HG03378 (cell line): Measurements from ENCODE around the gene SRPK2.
"Not testable (repeated sequence)": the region's sequence is repeated elsewhere in the genome, so short reads cannot be mapped to it uniquely, and the experiment has no call there.

Experiments
- ATAC-seq: cut with Tn5 transposase; IDR thresholded peaks from one replicate; pipeline ENCODE4 v1.9.1; 2021; ENCODE audit warnings: mild to moderate bottlenecking, moderate library complexity; ENCODE audit not compliant: unreplicated experiment

SRPK2 gene

DNA sequence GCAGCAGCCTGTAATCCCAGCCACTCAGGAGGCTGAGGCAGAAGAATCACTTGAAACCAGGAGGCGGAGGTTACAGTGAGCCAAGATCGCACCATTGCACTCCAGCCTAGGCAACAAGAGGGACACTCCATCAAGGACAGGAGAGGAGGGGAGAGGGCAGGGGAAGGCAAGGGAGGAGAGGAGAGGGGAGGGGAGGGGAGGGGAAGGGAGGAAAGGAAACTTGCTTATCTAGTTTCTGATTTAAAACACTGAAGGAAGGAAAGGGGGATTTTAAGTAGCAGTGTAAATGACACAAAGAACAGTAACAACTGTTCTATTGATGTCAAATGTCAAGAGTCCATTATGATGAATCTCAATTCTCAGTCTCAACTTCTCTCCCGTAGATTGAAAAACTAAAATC, 43.7 kb downstream of the SRPK2 start:
- no peak for ATAC-seq

DNA sequence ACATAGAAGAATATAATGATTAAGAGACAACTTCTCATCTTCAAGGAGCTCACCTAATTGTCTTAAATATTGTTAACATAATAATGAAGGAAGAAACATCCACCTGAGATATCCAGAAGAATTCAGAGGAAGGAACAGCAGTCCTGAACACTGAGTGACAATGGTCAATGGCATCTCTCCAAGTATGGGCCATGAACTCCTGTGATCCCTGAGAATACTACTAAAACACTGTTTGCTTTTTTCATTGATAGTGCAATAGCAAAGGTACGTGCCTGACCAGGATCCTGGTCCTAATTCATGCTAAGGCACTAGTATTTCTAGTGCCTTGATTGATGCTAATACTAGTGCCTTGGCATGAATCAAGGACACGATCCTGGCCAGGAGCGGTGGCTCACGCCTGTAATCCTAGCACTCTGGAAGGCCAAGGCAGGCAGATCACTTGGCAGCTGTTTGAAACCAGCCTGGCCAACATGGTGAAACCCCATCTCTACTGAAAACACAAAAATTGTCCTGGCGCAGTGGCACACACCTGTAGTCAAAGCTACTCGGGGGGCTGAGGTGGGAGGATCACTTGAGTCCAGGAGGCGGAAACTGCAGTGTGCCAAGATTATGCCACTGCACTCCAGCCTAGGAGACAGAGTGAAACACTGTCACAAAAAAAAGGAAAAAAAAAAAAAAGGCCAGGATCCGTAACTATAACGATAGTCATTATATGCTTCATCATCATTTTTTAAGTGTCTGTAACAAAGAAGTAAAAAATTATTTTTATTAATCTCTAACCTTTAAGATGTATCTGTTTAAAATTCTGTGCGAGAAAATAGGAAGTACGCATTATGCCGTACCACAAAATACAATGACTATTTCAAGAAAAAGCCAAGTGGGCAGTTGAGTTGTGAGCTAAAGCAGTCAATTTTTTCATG, 49.1 kb downstream of the SRPK2 start:
- ATAC-seq: no peak

DNA sequence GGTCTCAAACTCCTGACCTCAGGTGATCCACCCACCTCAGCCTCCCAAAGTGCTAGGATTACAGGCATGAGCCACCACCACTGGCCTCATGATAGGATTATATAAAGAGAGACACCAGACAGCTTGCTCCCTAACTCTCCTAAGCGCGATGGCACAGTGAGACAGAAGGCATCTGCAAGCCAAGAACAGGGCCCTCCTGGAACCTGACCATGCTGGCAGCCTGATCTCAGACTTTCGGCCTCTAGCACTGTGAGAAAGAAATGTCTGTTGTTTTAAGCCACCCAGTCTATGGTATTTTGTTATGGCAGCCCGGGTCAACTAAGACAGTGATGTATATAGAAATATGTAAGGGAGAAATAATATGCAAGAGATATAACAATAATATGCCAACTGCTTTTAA, 51.2 kb downstream of the SRPK2 start:
- no peak for ATAC-seq

DNA sequence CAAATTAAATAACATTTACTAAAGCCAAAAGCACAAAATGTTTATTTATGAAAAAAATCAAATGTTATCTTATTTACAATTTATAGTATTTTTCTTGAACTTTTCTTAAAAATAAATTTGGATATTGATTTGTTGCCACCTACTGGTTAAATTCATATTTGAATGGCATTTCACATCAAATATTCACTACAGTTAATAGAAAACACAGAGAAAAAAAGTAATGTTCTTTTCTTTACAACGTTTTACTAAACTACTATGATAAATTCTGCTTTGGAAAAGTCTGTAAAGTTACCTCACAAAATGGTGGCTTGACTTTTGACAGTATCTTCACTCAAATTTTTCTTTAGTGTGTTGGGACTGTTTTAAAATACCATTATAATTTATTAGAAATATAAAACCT, 52.7 kb downstream of the SRPK2 start:
- no peak for ATAC-seq

DNA sequence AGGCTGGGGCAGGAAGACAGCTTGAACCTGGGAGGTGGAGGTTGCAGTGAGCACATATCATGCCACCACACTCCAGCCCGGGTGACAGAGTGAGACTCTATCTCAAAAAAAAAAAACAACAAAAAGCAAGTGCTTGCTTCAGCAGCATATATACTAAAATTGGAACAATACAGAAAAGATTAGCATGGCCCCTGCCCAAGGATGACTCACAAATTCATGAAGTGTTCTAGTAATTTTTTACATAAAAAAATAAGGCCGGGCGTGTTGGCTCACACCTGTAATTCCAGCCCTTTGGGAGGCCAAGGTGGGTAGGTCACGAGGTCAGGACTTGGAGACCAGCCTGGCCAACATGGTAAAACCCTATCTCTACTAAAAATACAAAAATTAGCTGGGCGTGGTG, 56.1 kb downstream of the SRPK2 start:
- ATAC-seq: not testable (repeated sequence)

DNA sequence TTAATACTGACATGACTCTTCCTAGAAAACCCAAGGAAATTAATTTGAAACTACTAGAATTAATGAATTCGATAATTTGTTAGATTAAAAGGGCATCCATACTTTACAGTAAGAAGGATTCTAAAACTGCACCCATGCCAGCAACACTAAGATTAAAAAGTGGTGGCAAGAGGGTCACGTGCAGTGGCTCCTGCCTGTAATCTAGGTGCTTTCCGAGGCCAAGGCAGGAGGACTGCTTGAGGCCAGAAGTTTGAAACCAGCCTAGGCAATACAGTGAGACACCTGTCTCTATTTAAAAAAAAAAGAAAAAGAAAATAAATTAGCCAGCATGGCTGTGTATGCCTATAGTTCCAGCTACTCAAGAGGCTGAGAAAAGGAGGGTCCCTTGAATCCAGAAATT, 58.2 kb downstream of the SRPK2 start:
- ATAC-seq: no peak

DNA sequence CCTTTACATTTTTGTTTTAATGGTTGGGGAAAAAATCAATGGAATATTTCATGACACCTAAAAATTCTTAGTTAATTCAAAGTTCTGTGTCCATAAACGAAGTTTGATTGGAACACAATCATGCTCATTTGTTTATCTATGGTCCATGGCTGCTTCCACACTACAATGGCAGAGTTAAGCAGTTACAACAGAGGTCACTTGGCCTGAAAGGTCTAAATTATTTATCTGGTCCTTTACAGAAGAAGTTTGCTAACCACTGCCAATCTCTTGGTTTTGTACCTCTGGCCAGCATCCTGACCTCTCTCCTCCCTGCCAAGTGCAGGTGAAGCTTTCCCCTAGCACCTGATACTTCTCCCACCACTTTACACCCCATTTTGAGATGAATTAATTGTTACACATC, 61.5 kb downstream of the SRPK2 start:
- no peak for ATAC-seq

DNA sequence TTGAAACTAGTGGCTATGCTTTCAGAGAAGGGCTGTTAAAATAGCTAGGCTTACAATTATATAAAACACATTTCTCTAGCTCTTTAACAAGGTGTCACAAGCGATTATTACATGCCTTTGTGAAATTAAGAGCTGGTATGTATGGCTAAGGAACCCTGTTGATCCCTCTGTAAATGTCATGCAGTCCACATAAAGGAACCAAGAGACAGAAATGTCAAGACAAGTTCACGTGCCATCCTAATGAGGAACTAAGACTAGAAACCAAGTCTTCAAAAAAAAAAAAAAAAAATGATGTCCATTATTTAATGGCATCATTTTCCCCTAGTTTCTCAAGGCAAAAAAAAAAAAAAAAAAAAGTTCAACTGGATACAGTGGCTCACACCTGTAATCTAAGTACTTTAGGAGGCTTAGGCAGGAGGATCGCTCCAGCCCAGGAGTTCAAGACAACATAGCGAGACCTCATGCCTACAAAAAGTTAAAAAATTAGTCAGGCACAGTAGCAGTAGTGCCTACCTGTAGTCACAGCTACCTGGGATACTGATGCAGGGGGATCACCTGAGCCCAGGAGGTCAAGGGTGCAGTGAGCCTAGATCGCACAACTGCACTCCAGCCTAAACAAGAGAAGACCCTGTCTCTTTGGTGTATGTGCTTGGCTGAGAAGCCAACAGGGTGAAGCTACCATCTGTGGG, 63.4 kb downstream of the SRPK2 start:
- ATAC-seq: no peak

DNA sequence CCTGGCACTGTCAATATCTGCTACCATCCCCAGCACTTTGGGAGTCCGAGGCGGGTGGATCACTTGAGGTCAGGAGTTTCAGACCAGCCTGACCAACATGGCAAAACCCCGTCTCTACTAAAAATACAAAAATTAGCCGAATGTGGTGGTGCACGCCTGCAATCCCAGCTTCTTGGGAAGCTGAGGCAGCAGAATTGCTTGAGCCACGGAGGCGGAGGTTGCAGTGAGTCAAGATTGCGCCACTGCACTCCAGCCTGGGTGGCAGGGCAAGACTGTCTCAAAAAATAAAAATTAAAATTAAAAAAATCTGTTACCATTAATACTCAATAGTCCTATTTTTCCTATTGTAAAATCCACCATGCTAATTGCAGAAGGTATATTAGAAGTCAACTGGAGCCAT, 64.1 kb downstream of the SRPK2 start:
- not testable (repeated sequence) for ATAC-seq

DNA sequence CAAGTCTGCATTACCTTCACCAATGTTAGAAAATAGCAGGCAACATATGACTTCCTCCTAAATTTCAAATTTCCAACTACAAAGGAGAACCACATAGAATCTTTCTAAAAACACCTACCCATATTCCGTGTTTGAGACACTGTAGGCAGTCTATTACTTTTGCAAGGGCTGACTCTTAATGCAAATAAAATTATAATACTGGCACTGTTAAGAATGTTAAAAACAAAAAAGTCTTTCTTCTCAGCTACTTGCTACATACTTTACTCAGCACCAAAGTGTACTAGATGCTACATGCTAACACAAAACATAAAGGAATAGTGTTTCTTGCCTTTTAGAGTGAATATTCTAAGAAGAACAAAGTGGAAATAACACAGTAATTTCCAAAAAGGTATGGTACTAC, 65.4 kb downstream of the SRPK2 start:
- no peak for ATAC-seq

DNA sequence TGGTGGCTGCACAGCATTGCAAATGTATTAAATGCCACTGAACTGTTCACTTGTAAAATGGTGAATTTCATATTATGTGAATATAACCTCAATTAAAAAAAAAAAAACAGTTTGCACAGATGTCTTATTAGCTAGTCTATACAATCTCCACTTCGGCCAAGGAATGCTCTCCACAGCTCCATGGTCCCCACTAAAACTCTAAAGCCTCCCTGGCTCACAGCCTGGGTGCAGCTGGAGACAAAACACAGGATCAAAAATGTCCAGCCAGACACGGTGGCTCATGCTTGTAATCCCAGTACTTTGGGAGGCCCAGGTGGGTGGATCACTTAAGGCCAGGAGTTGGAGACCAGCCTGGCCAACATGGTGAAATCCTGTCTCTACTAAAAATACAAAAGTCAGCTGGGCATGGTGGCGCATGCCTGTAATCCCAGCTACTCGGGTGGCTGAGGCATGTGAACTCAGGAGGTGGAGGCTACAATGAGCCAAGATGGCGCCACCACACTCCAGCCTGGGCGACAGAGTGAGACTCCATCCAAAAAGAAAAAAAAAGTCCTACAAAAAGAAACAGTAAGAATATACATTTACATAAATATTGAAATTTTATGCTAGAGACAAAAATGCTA, 66.0 kb downstream of the SRPK2 start:
- ATAC-seq: no peak

DNA sequence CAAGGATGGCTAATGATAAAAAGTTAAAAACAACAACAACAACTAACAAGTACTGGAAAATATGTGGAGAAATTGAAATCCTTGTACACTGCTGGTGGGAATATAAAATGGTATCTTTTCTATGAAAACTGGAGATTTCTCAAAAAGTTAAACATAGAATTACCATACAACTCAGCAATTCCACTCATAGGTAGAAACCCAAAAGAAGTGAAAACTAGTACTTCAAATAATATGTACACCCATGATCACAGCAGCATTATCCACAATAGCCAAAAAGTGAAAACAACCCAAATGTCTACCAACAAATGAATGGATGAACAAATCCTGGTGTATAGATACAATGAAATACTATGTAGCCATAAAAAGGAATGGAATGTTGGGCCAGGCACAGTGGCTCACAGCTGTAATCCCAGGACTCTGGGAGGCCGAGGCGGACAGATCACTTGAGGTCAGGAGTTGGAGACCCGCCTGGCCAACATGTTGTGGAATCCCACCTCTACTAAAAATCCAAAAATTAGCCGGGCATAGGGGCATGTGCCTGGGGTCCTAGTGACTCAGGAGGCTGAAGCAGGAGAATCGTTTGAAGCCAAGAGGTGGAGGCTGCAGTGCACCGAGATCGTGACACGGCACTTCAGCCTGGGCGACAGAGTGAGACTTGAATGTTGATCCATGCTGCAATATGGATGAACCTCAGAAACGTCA, 66.8 kb downstream of the SRPK2 start:
- no peak for ATAC-seq

DNA sequence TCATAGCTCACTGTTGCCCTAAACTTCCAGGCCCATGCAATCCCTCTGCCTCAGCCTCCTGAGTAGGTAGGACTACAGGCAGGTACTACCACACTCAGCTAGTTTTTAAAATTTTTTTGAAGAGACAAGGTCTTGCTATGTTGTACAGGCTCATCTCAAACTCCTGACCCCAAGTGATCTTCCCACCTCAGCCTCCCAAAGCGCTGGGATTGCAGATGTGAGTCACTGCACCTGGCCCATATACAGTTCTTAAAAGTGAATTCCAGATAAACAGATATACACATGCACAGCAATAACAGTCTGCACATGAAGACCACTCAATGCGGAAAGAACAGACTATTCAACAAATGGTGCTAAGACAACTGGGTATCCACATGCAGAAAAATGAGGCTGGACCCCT, 67.8 kb downstream of the SRPK2 start:
- ATAC-seq: no peak

DNA sequence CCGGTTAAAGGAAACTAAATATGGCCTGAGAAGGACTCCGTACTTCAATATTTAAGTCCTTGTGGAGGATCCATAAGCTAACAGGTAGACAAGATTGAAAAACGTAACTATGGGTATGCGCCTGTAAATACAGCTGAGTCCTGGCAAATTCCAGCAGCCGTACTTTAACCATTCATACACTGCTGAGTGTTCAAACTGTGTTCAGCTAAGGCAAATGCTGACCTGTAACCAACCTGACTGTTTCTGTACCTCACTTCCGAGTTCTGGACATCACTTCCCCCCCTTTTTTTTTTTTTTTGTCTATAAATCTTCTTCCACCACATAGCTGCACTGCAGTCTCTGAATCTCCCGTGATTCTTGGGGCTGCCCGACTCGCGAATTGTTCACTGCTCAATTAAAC, 69.1 kb downstream of the SRPK2 start:
- ATAC-seq: no peak

DNA sequence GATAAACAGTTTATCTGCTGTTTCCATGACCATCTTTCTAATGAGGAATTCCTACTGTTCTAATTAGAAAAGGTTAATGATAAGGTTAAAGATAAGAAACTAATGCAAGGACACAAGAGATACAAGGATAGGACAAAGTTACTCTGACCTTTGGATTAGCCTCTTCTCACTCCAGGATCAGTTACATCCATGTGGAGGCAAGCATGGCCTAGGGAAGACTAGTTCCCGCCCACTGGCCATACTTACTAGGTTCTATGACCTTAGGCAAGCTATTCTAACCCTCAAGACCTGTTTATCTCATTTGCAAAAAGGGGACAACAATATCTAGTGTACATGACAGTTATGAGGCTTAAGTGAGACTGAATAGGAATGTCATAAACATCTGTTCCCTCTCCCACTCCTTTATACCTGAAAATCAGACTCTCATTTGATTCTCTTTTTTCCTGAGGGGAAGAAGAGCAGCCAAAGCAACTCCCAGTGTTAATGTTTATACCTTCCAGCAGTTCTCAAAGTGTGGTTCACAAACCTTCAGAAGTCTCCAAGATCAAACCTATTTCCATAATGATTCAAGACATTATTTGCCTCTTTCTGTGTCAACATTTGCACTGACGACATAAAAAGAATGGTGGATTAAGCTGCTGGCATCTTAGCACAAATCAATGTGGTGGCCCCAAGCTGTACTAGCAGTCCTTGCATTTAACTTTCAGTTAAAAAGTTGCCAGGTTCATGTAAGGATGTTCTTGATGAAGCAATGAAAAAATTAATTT, 72.0 kb downstream of the SRPK2 start:
- ATAC-seq: no peak

DNA sequence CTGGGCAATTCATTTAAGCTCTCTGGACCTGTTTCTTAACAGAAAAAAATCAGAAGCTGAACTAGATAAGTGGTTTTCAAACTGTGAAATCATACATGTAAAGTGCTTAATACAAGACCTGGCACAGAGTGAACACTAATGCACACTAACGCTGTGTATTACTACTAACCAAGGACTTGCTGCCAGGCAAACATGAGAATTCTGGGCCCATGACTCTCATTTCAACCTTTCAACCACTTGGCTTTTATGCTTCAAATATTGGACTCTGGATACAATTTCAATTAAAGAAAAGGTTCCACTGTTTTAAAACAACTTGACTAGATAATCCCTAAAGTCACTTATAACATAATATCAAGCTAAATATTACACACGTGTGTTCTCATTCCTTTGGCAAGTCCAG, 73.4 kb downstream of the SRPK2 start:
- no peak for ATAC-seq

DNA sequence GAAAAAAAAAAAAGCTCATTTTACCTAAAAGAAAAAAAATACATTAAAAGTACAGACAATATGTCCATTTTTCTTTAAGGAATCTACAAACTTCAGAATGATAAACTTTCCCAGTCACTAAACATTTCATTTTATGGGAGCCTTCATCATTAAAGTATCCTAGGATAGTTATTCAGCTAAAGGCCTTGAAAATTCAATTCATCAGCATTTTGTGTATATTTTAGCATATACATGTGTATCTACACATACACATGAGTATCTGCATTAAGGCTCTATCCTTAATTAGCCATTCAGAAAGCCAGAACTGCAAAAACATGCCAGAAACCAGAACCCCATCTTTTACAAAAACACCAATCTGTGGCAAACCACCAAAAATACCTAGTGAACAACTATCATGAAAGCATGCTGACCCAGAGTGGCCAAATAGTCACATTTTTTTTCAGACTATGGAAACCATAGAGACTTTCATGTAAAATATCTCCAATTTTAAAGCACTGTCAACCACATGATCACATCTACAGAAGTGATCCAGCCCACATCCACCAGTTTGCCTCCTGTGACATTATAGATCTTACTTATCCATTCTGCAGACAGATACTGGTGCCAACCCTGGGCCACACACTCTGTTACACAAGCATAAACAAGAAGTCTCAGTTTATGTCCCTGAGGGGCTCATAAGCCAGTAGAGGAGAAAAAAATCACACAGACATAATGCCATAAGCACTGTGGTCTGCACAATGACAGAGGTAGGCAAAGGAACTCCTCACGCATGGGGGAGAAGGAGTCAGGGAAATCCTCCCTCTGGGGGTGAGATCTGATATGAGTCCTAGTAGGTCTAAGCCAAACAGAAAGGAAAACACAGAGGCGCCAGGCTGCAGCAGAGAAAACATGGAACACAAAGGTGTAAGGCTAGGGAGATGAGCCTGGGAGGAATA, 79.2 kb downstream of the SRPK2 start:
- peak; percentile 35 for ATAC-seq

DNA sequence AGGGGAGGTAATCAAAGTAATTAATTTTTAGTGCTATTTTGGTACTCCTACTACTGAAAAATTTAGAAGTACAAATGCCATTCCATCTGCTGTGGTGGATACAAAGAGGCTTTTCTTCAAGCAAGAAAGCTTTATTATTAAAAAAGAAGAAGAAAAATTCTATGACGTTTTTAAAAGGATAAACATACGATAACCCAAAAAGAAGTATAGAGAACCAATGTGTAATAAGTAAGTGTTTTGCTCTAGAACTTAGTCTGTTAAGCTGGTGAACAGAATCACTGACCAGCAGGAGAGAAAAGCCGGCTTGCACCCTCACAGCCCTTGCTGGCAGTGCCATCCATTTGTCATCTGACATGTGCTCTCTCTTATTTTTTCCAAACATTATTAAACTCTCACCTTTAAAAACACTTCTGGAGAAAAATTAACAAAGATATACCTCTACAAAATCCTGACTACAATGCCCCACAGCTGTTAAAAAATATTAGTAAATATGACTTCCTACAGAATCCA, 81.5 kb downstream of the SRPK2 start:
- ATAC-seq: no peak

DNA sequence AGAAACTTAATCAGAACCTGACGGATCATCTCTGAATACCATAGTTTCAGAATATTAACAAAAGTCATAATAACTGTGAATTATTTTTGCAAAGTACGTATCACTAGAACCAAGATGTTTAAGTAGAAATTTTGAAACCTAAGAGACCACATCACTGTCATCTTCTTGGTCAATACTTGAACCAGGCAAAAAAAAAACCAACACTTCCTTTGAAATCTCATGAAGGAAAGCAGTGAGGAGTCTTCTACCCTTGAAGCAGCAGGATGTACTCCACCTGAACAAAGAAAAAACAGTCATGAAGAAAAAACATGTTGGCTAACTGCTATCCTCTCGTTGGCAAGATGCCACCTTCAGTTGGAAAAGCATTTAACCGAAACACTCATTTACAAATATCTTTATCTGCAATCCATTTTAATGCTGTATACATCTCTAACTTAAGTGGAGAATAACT, 82.4 kb downstream of the SRPK2 start:
- no peak for ATAC-seq
